ENCODE measurements around the gene VTI1A.
"Not testable (repeated sequence)": the region's sequence is repeated elsewhere in the genome, so short reads cannot be mapped to it uniquely, and the experiment has no call there.

Gene VTI1A

GRCh38 chr10:112526139-112526538, 79.1 kb downstream of the VTI1A start:
- no peak overlapping the region for H3K4me3 ChIP-seq (ENCODE audit: low read length)
- H3K4me1 ChIP-seq (ENCODE audit: insufficient read depth, low read length), result peaks cover 17% of the 10 kb centered on the region
- no peak overlapping the region for H3K9ac ChIP-seq (ENCODE audit: low read depth, low read length)
- WGBS, result 90% methylated on average over 2 of the region's 3 CpGs
- no peaks in the 10 kb centered on the region for H3K27me3 ChIP-seq (ENCODE audit: insufficient read depth, low read length)
- no peaks in the 10 kb centered on the region for H3K36me3 ChIP-seq (ENCODE audit: insufficient read depth, low read length)
- no peak overlapping the region for H3K27ac ChIP-seq (ENCODE audit: low read depth, low read length)
- H3K9me3 ChIP-seq (ENCODE audit: insufficient read depth, low read depth, low read length), result no peaks in the 10 kb centered on the region

- no peaks in the 10 kb centered on the region for H3K27me3 ChIP-seq (ENCODE audit: insufficient read depth, low read length)
- no peaks in the 10 kb centered on the region for H3K36me3 ChIP-seq (ENCODE audit: insufficient read depth, low read length)
- no peak overlapping the region for H3K27ac ChIP-seq (ENCODE audit: low read depth, low read length)
- 50% methylated on average over 9 of the region's 10 CpGs for WGBS
- no peaks in the 10 kb centered on the region for H3K9me3 ChIP-seq (ENCODE audit: insufficient read depth, low read depth, low read length)
- peak overlapping the region; percentile 0; the same call in 1 of the 2 replicates for H3K4me3 ChIP-seq (ENCODE audit: low read length)
- H3K4me1 ChIP-seq (ENCODE audit: insufficient read depth, low read length), result peaks cover 17% of the 10 kb centered on the region
- H3K9ac ChIP-seq (ENCODE audit: low read depth, low read length), result no peak overlapping the region
Observed at GRCh38 chr10:112526906-112527305, 79.9 kb downstream of the VTI1A start.

GRCh38 chr10:112528235-112528634, 81.2 kb downstream of the VTI1A start:
- Histone ChIP-seq H3K9me3 (ENCODE audit: insufficient read depth, low read depth, low read length) (no peaks in the 10 kb centered on the region), H3K27ac (ENCODE audit: low read depth, low read length) (no peak overlapping the region), H3K9ac (ENCODE audit: low read depth, low read length) (no peak overlapping the region), H3K4me1 (ENCODE audit: insufficient read depth, low read length) (peaks cover 17% of the 10 kb centered on the region), H3K4me3 (ENCODE audit: low read length) (no peak overlapping the region), H3K27me3 (ENCODE audit: insufficient read depth, low read length) (no peaks in the 10 kb centered on the region), H3K36me3 (ENCODE audit: insufficient read depth, low read length) (no peaks in the 10 kb centered on the region)
- 78% methylated on average over 1 of the region's 1 CpG for WGBS

- 91% methylated on average over 6 of the region's 6 CpGs for WGBS
- Histone ChIP-seq H3K4me1 (ENCODE audit: insufficient read depth, low read length) (peaks cover 16% of the 10 kb centered on the region), H3K9ac (ENCODE audit: low read depth, low read length) (no peak overlapping the region), H3K27ac (ENCODE audit: low read depth, low read length) (no peak overlapping the region), H3K36me3 (ENCODE audit: insufficient read depth, low read length) (no peaks in the 10 kb centered on the region), H3K27me3 (ENCODE audit: insufficient read depth, low read length) (no peaks in the 10 kb centered on the region), H3K9me3 (ENCODE audit: insufficient read depth, low read depth, low read length) (no peaks in the 10 kb centered on the region), H3K4me3 (ENCODE audit: low read length) (no peak overlapping the region)
Observed at GRCh38 chr10:112531421-112531820, 84.4 kb downstream of the VTI1A start.

- peaks cover 11% of the 10 kb centered on the region for H3K4me1 ChIP-seq (ENCODE audit: insufficient read depth, low read length)
- WGBS, result 94% methylated on average over 5 of the region's 6 CpGs
- H3K27ac ChIP-seq (ENCODE audit: low read depth, low read length), result no peak overlapping the region
- no peaks in the 10 kb centered on the region for H3K9me3 ChIP-seq (ENCODE audit: insufficient read depth, low read depth, low read length)
- H3K27me3 ChIP-seq (ENCODE audit: insufficient read depth, low read length), result no peaks in the 10 kb centered on the region
- H3K9ac ChIP-seq (ENCODE audit: low read depth, low read length), result no peak overlapping the region
- no peaks in the 10 kb centered on the region for H3K36me3 ChIP-seq (ENCODE audit: insufficient read depth, low read length)
- H3K4me3 ChIP-seq (ENCODE audit: low read length), result no peak overlapping the region
Observed at GRCh38 chr10:112532189-112532588, 85.2 kb downstream of the VTI1A start.

GRCh38 chr10:112532956-112533355, 85.9 kb downstream of the VTI1A start:
- Histone ChIP-seq H3K4me3 (ENCODE audit: low read length) (no peak overlapping the region), H3K9ac (ENCODE audit: low read depth, low read length) (no peak overlapping the region), H3K27me3 (ENCODE audit: insufficient read depth, low read length) (no peaks in the 10 kb centered on the region), H3K4me1 (ENCODE audit: insufficient read depth, low read length) (peaks cover 8% of the 10 kb centered on the region; the same call in 1 of the 2 replicates), H3K27ac (ENCODE audit: low read depth, low read length) (no peak overlapping the region), H3K9me3 (ENCODE audit: insufficient read depth, low read depth, low read length) (no peaks in the 10 kb centered on the region), H3K36me3 (ENCODE audit: insufficient read depth, low read length) (no peaks in the 10 kb centered on the region)
- WGBS, result 75% methylated on average over 1 of the region's 2 CpGs

- H3K27me3 ChIP-seq (ENCODE audit: insufficient read depth, low read length), result no peaks in the 10 kb centered on the region
- no peak overlapping the region for H3K9ac ChIP-seq (ENCODE audit: low read depth, low read length)
- peaks cover 4% of the 10 kb centered on the region; the same call in 1 of the 2 replicates for H3K36me3 ChIP-seq (ENCODE audit: insufficient read depth, low read length)
- H3K4me3 ChIP-seq (ENCODE audit: low read length), result no peak overlapping the region
- WGBS, result 88% methylated on average over 1 of the region's 1 CpG
- H3K27ac ChIP-seq (ENCODE audit: low read depth, low read length), result no peak overlapping the region
- no peaks in the 10 kb centered on the region for H3K9me3 ChIP-seq (ENCODE audit: insufficient read depth, low read depth, low read length)
- H3K4me1 ChIP-seq (ENCODE audit: insufficient read depth, low read length), result peaks cover 8% of the 10 kb centered on the region; the same call in 1 of the 2 replicates
Observed at GRCh38 chr10:112533916-112534315, 86.9 kb downstream of the VTI1A start.

- peaks cover 8% of the 10 kb centered on the region; the same call in 1 of the 2 replicates for H3K4me1 ChIP-seq (ENCODE audit: insufficient read depth, low read length)
- H3K36me3 ChIP-seq (ENCODE audit: insufficient read depth, low read length), result peaks cover 14% of the 10 kb centered on the region; the same call in 1 of the 2 replicates
- no peak overlapping the region for H3K27ac ChIP-seq (ENCODE audit: low read depth, low read length)
- H3K27me3 ChIP-seq (ENCODE audit: insufficient read depth, low read length), result no peaks in the 10 kb centered on the region
- 84% methylated on average over 3 of the region's 3 CpGs for WGBS
- H3K9ac ChIP-seq (ENCODE audit: low read depth, low read length), result no peak overlapping the region
- no peak overlapping the region for H3K4me3 ChIP-seq (ENCODE audit: low read length)
- no peaks in the 10 kb centered on the region for H3K9me3 ChIP-seq (ENCODE audit: insufficient read depth, low read depth, low read length)
Observed at GRCh38 chr10:112535531-112535951, 88.5 kb downstream of the VTI1A start.

- Histone ChIP-seq H3K27ac (ENCODE audit: low read depth, low read length) (no peak overlapping the region), H3K4me1 (ENCODE audit: insufficient read depth, low read length) (peaks cover 8% of the 10 kb centered on the region; the same call in 1 of the 2 replicates), H3K9ac (ENCODE audit: low read depth, low read length) (no peak overlapping the region), H3K36me3 (ENCODE audit: insufficient read depth, low read length) (peaks cover 14% of the 10 kb centered on the region; the same call in 1 of the 2 replicates), H3K4me3 (ENCODE audit: low read length) (no peak overlapping the region), H3K9me3 (ENCODE audit: insufficient read depth, low read depth, low read length) (no peaks in the 10 kb centered on the region), H3K27me3 (ENCODE audit: insufficient read depth, low read length) (no peaks in the 10 kb centered on the region)
- 93% methylated on average over 8 of the region's 8 CpGs for WGBS
Observed at GRCh38 chr10:112536663-112537062, 89.6 kb downstream of the VTI1A start.

GRCh38 chr10:112538168-112538567, 91.2 kb downstream of the VTI1A start:
- Histone ChIP-seq H3K27ac (ENCODE audit: low read depth, low read length) (no peak overlapping the region), H3K27me3 (ENCODE audit: insufficient read depth, low read length) (no peaks in the 10 kb centered on the region), H3K9ac (ENCODE audit: low read depth, low read length) (no peak overlapping the region), H3K4me1 (ENCODE audit: insufficient read depth, low read length) (peaks cover 8% of the 10 kb centered on the region; the same call in 1 of the 2 replicates), H3K36me3 (ENCODE audit: insufficient read depth, low read length) (peaks cover 14% of the 10 kb centered on the region; the same call in 1 of the 2 replicates), H3K4me3 (ENCODE audit: low read length) (no peak overlapping the region), H3K9me3 (ENCODE audit: insufficient read depth, low read depth, low read length) (no peaks in the 10 kb centered on the region)
- WGBS, result 94% methylated on average over 7 of the region's 7 CpGs

GRCh38 chr10:112539340-112539739, 92.3 kb downstream of the VTI1A start:
- Histone ChIP-seq H3K27ac (ENCODE audit: low read depth, low read length) (no peak overlapping the region), H3K4me1 (ENCODE audit: insufficient read depth, low read length) (peaks cover 8% of the 10 kb centered on the region; the same call in 1 of the 2 replicates), H3K4me3 (ENCODE audit: low read length) (no peak overlapping the region), H3K9ac (ENCODE audit: low read depth, low read length) (no peak overlapping the region), H3K9me3 (ENCODE audit: insufficient read depth, low read depth, low read length) (no peaks in the 10 kb centered on the region), H3K36me3 (ENCODE audit: insufficient read depth, low read length) (peaks cover 14% of the 10 kb centered on the region; the same call in 1 of the 2 replicates), H3K27me3 (ENCODE audit: insufficient read depth, low read length) (no peaks in the 10 kb centered on the region)
- 94% methylated on average over 3 of the region's 3 CpGs for WGBS

- H3K36me3 ChIP-seq (ENCODE audit: insufficient read depth, low read length), result peaks cover 14% of the 10 kb centered on the region; the same call in 1 of the 2 replicates
- H3K4me3 ChIP-seq (ENCODE audit: low read length); H3K27me3 ChIP-seq (ENCODE audit: insufficient read depth, low read length); H3K4me1 ChIP-seq (ENCODE audit: insufficient read depth, low read length); H3K27ac ChIP-seq (ENCODE audit: low read depth, low read length); H3K9ac ChIP-seq (ENCODE audit: low read depth, low read length); H3K9me3 ChIP-seq (ENCODE audit: insufficient read depth, low read depth, low read length): not testable (repeated sequence)
- 97% methylated on average over 3 of the region's 5 CpGs for WGBS
Observed at GRCh38 chr10:112542823-112543222, 95.8 kb downstream of the VTI1A start.
